ENCODE measurements around the gene SH2D1A.

DNA sequence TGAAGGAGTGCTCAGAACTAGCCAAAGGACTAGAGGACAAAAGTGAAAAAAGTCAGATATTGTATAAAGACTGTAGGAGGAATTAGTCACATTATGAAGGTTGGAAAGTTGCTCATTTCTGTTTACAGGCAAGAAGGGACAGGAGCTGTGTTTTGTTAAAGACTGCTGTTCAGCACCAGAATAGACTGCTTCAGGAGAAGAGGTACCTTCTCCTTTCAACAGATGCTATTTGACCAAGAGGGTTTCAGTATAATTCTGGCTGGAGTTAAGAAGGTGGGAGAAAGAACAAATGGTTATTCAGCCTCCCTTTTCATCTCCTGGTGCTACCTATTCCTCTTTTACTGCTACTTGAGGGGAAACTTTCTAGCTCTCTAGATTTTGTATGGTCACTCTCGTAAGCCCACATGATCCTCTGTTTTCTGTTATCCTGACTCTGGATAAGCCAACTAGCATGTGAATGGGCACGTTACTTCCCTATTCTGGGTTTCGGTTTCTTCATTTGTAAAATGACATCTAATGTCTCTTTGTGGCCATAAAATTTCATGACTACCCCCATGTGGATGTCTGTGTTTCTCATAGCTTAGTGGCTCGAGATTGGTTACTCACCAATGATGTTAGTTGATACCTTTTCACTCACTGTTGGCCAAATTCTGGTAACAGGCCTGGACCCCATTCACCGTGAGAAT is 68.9 kb downstream of the SH2D1A start:
- TF ChIP-seq FOXM1 (CRISPR knock-in tag; IDR thresholded peaks at IDR 0.05) (no peak), KAT7 (CRISPR knock-in tag; IDR thresholded peaks at IDR 0.05; ENCODE audit: borderline replicate concordance) (no peak), EZH2 (conservative IDR thresholded peaks at IDR 0.05; ENCODE audit: low read depth, low read length) (no peak)
- TF ChIP-seq, protein P1, sequence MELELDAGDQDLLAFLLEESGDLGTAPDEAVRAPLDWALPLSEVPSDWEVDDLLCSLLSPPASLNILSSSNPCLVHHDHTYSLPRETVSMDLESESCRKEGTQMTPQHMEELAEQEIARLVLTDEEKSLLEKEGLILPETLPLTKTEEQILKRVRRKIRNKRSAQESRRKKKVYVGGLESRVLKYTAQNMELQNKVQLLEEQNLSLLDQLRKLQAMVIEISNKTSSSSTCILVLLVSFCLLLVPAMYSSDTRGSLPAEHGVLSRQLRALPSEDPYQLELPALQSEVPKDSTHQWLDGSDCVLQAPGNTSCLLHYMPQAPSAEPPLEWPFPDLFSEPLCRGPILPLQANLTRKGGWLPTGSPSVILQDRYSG (CRISPR knock-in tag; IDR thresholded peaks at IDR 0.05): no peak

All from HepG2 (cell line).